ENCODE results near the gene DUOX1.

The DUOX1 gene

GRCh38 chr15:45157974-45158373 lies 28.2 kb downstream of the DUOX1 start:
- Histone ChIP-seq H3K79me2 (ENCODE audit: control insufficient read depth, insufficient read depth, low read length, poor library complexity) (no peaks in the 10 kb centered on the region), H3K36me3 (ENCODE audit: control insufficient read depth in 1 of 2, insufficient read depth in 2 of 2, low read length in 2 of 2) (no peaks in the 10 kb centered on the region), H3K23ac (ENCODE audit: low read length) (no peak overlapping the region), H4K12ac (ENCODE audit: low read depth, low read length) (no peak overlapping the region), H3K79me1 (ENCODE audit: low read length) (no peaks in the 10 kb centered on the region), H3K18ac (ENCODE audit: low read length) (no peak overlapping the region), H2BK120ac (ENCODE audit: insufficient read depth, low read length, poor library complexity) (no peak overlapping the region), H3K4me1 (ENCODE audit: control insufficient read depth in 1 of 2, insufficient read depth in 2 of 2, low read length in 2 of 2) (peaks cover 5 to 11% of the 10 kb centered on the region in 2 experiments), H4K8ac (ENCODE audit: low read depth, low read length) (no peak overlapping the region), H3K4ac (ENCODE audit: low read depth, low read length) (no peak overlapping the region), H3K9ac (ENCODE audit: low read length) (no peak overlapping the region), H3K4me3 (ENCODE audit: low read depth, low read length) (no peak overlapping the region), H3K27ac (ENCODE audit: low read depth, low read length) (no peak overlapping the region), H4K91ac (ENCODE audit: low read depth, low read length) (no peak overlapping the region), H3K27me3 (ENCODE audit: insufficient read depth, low read length) (no peaks in the 10 kb centered on the region), H2BK5ac (ENCODE audit: low read depth, low read length, poor library complexity) (no peak overlapping the region), H2AFZ (ENCODE audit: insufficient read depth, low read length, poor library complexity) (no peak overlapping the region), H2BK12ac (ENCODE audit: low read length) (no peak overlapping the region), H3K4me2 (ENCODE audit: low read length) (no peak overlapping the region), H2AK5ac (ENCODE audit: low read length) (no peak overlapping the region), H3K9me3 (ENCODE audit: insufficient read depth, low read depth, low read length) (peaks cover 2% of the 10 kb centered on the region), H3K14ac (ENCODE audit: low read length) (no peak overlapping the region)
- WGBS (ENCODE audit: extremely low coverage, insufficient coverage, insufficient read length), result no CpG with 5 or more reads among the region's 1 CpG
- peak in 1 of 2 donors; percentile 6 for DNase-seq

GRCh38 chr15:45161666-45162065 lies 31.9 kb downstream of the DUOX1 start:
- no peak overlapping the region for H2BK5ac ChIP-seq (ENCODE audit: low read depth, low read length, poor library complexity)
- no peak overlapping the region for H2BK12ac ChIP-seq (ENCODE audit: low read length)
- WGBS (ENCODE audit: extremely low coverage, insufficient coverage, insufficient read length), result no CpG with 5 or more reads among the region's 14 CpGs
- H4K8ac ChIP-seq (ENCODE audit: low read depth, low read length), result no peak overlapping the region
- no peak overlapping the region for H3K4me2 ChIP-seq (ENCODE audit: low read length)
- H3K4ac ChIP-seq (ENCODE audit: low read depth, low read length), result no peak overlapping the region
- no peaks in the 10 kb centered on the region for H3K36me3 ChIP-seq (ENCODE audit: control insufficient read depth in 1 of 2, insufficient read depth in 2 of 2, low read length in 2 of 2)
- H3K18ac ChIP-seq (ENCODE audit: low read length), result no peak overlapping the region
- H3K9me3 ChIP-seq (ENCODE audit: insufficient read depth, low read depth, low read length), result peaks cover 2% of the 10 kb centered on the region
- no peak overlapping the region for H4K12ac ChIP-seq (ENCODE audit: low read depth, low read length)
- no peak overlapping the region for H3K14ac ChIP-seq (ENCODE audit: low read length)
- no peak overlapping the region for H2AFZ ChIP-seq (ENCODE audit: insufficient read depth, low read length, poor library complexity)
- H3K27me3 ChIP-seq (ENCODE audit: insufficient read depth, low read length), result no peaks in the 10 kb centered on the region
- no peak overlapping the region for H3K9ac ChIP-seq (ENCODE audit: low read length)
- H3K23ac ChIP-seq (ENCODE audit: low read length), result no peak overlapping the region
- no peak overlapping the region for H2BK120ac ChIP-seq (ENCODE audit: insufficient read depth, low read length, poor library complexity)
- no peak overlapping the region for H3K4me3 ChIP-seq (ENCODE audit: low read depth, low read length)
- H3K79me1 ChIP-seq (ENCODE audit: low read length), result peaks cover 3% of the 10 kb centered on the region
- no peak for DNase-seq
- no peak overlapping the region for H2AK5ac ChIP-seq (ENCODE audit: low read length)
- H3K79me2 ChIP-seq (ENCODE audit: control insufficient read depth, insufficient read depth, low read length, poor library complexity), result peaks cover 3% of the 10 kb centered on the region
- no peak overlapping the region for H3K27ac ChIP-seq (ENCODE audit: low read depth, low read length)
- H4K91ac ChIP-seq (ENCODE audit: low read depth, low read length), result no peak overlapping the region
- peaks cover 5 to 13% of the 10 kb centered on the region in 2 experiments for H3K4me1 ChIP-seq (ENCODE audit: control insufficient read depth in 1 of 2, insufficient read depth in 2 of 2, low read length in 2 of 2)

GRCh38 chr15:45162771-45163507 lies 33.1 kb downstream of the DUOX1 start:
- Histone ChIP-seq H3K9ac (ENCODE audit: low read length) (no peak overlapping the region), H3K14ac (ENCODE audit: low read length) (no peak overlapping the region), H3K36me3 (ENCODE audit: control insufficient read depth in 1 of 2, insufficient read depth in 2 of 2, low read length in 2 of 2) (no peaks in the 10 kb centered on the region), H3K79me1 (ENCODE audit: low read length) (peaks cover 10% of the 10 kb centered on the region), H3K4me2 (ENCODE audit: low read length) (peak overlapping the region; percentile 10), H3K27me3 (ENCODE audit: insufficient read depth, low read length) (no peaks in the 10 kb centered on the region), H3K4me1 (ENCODE audit: control insufficient read depth in 1 of 2, insufficient read depth in 2 of 2, low read length in 2 of 2) (peaks cover 5 to 12% of the 10 kb centered on the region in 2 experiments), H3K23ac (ENCODE audit: low read length) (no peak overlapping the region), H2BK5ac (ENCODE audit: low read depth, low read length, poor library complexity) (no peak overlapping the region), H3K4me3 (ENCODE audit: low read depth, low read length) (peak overlapping the region; percentile 14), H4K91ac (ENCODE audit: low read depth, low read length) (no peak overlapping the region), H3K79me2 (ENCODE audit: control insufficient read depth, insufficient read depth, low read length, poor library complexity) (peaks cover 5% of the 10 kb centered on the region), H2BK12ac (ENCODE audit: low read length) (no peak overlapping the region), H2AFZ (ENCODE audit: insufficient read depth, low read length, poor library complexity) (no peak overlapping the region), H2BK120ac (ENCODE audit: insufficient read depth, low read length, poor library complexity) (no peak overlapping the region), H3K27ac (ENCODE audit: low read depth, low read length) (no peak overlapping the region), H3K9me3 (ENCODE audit: insufficient read depth, low read depth, low read length) (peaks cover 2% of the 10 kb centered on the region), H4K12ac (ENCODE audit: low read depth, low read length) (no peak overlapping the region), H3K4ac (ENCODE audit: low read depth, low read length) (no peak overlapping the region), H3K18ac (ENCODE audit: low read length) (no peak overlapping the region), H2AK5ac (ENCODE audit: low read length) (no peak overlapping the region), H4K8ac (ENCODE audit: low read depth, low read length) (no peak overlapping the region)
- DNase-seq, result peak; percentile 76 to 90
- WGBS (ENCODE audit: extremely low coverage, insufficient coverage, insufficient read length), result no CpG with 5 or more reads among the region's 7 CpGs

- no CpG with 5 or more reads among the region's 9 CpGs for WGBS (ENCODE audit: extremely low coverage, insufficient coverage, insufficient read length)
- no peak overlapping the region for H2AK5ac ChIP-seq (ENCODE audit: low read length)
- H3K14ac ChIP-seq (ENCODE audit: low read length), result no peak overlapping the region
- no peak overlapping the region for H3K18ac ChIP-seq (ENCODE audit: low read length)
- no peak overlapping the region for H4K8ac ChIP-seq (ENCODE audit: low read depth, low read length)
- H3K4me1 ChIP-seq (ENCODE audit: control insufficient read depth in 1 of 2, insufficient read depth in 2 of 2, low read length in 2 of 2), result peaks cover 5 to 9% of the 10 kb centered on the region in 2 experiments
- no peak overlapping the region for H3K23ac ChIP-seq (ENCODE audit: low read length)
- no peak overlapping the region for H2BK120ac ChIP-seq (ENCODE audit: insufficient read depth, low read length, poor library complexity)
- no peak overlapping the region for H2AFZ ChIP-seq (ENCODE audit: insufficient read depth, low read length, poor library complexity)
- peak in 1 of 2 donors; percentile 21 for DNase-seq
- H3K79me1 ChIP-seq (ENCODE audit: low read length), result peaks cover 10% of the 10 kb centered on the region
- no peak overlapping the region for H2BK12ac ChIP-seq (ENCODE audit: low read length)
- no peak overlapping the region for H2BK5ac ChIP-seq (ENCODE audit: low read depth, low read length, poor library complexity)
- no peak overlapping the region for H4K12ac ChIP-seq (ENCODE audit: low read depth, low read length)
- H3K36me3 ChIP-seq (ENCODE audit: control insufficient read depth in 1 of 2, insufficient read depth in 2 of 2, low read length in 2 of 2), result peaks cover 0 to 2% of the 10 kb centered on the region in 2 experiments
- peaks cover 5% of the 10 kb centered on the region for H3K79me2 ChIP-seq (ENCODE audit: control insufficient read depth, insufficient read depth, low read length, poor library complexity)
- no peak overlapping the region for H3K4ac ChIP-seq (ENCODE audit: low read depth, low read length)
- H3K4me3 ChIP-seq (ENCODE audit: low read depth, low read length), result peak overlapping the region; percentile 14
- no peak overlapping the region for H3K9ac ChIP-seq (ENCODE audit: low read length)
- no peak overlapping the region for H4K91ac ChIP-seq (ENCODE audit: low read depth, low read length)
- no peak overlapping the region for H3K4me2 ChIP-seq (ENCODE audit: low read length)
- H3K27me3 ChIP-seq (ENCODE audit: insufficient read depth, low read length), result no peaks in the 10 kb centered on the region
- no peak overlapping the region for H3K27ac ChIP-seq (ENCODE audit: low read depth, low read length)
- peaks cover 2% of the 10 kb centered on the region for H3K9me3 ChIP-seq (ENCODE audit: insufficient read depth, low read depth, low read length)
Observed at GRCh38 chr15:45163508-45163856, 33.7 kb downstream of the DUOX1 start.

All from trophoblast cell (in vitro differentiated cells and primary cell).